ENCODE results near the gene ZNF496. TPM values are rescaled to one million over a fixed set of nuclear protein-coding genes. Genes with fewer than 3 reads are reported as not detected.

Gene ZNF496
- total and polyA plus RNA-seq, 2 of the 13 experiments (the other 11 are each of a cell fraction or from before 2014, with no cell fraction given): 14.8 to 18.6 TPM

DNA sequence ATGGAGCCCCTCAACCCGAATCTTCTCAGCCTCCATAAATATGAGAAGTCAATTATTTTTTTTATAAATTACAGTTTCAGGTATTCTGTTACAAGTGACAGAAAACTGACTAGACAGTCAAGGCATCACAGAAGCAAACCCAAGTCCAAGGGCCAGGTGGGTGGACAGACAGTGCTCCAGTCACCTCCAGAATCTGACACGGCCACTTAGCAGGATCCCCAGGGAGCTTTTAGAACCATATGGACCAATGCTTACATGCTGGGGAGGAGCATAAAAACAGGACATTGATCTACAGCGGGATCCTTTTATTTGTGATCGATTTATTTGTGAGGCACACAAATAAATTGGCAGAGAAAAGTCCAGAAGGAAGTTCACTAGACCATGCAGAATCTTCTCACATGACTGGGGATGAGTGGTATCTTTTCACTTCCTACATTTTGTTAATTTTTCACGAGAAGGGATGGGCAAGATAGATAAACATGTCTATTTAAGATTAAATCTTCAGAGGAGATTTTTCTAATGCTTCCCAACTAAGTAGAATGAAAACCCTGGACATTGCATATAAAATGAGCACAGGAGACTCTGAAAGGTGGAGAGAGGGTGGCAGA, 15.0 kb downstream of the ZNF496 start:
- Histone ChIP-seq H3K4me2 (ENCODE audit: low read depth, low read length) (no peak overlapping the region), H2AFZ (ENCODE audit: low read length) (no peak overlapping the region), H3K4me3 (replicated peaks in 1 of 3; ENCODE audit: insufficient read depth in 1 of 3, low read depth in 2 of 3, low read length in 3 of 3) (no peak overlapping the region), H4K20me1 (ENCODE audit: insufficient read depth, low read length) (no peaks in the 10 kb centered on the region), H3K9ac (ENCODE audit: insufficient read depth, low read depth, low read length) (no peak overlapping the region), H3K36me3 (replicated peaks in 1 of 2; ENCODE audit: control insufficient read depth in 1 of 2, insufficient read depth in 2 of 2, low read length in 2 of 2) (peaks cover 2 to 56% of the 10 kb centered on the region in 2 experiments; a peak in 4 of 5 replicates), H3K9me3 (ENCODE audit: low read length) (no peaks in the 10 kb centered on the region), H3K4me1 (ENCODE audit: insufficient read depth, low read length) (no peaks in the 10 kb centered on the region), H3K27ac (ENCODE audit: extremely low read length, insufficient read depth, low read length) (no peak overlapping the region), H3K79me2 (ENCODE audit: insufficient read depth, low read length) (no peaks in the 10 kb centered on the region), H3K27me3 (ENCODE audit: control insufficient read depth in 1 of 2, insufficient read depth in 2 of 2, low read length in 2 of 2) (no peaks in the 10 kb centered on the region)
- in situ Hi-C loops (cut with HindIII; ENCODE audit: extremely low pct_ligation_motif_present, low pct_unique_long_range_greater_than_20kb): no loop called here
- DNase-seq (ENCODE audit: low spot score): no peak
- FAIRE-seq: no peak
- TF ChIP-seq NFKBIZ (CRISPR knock-in tag; IDR thresholded peaks at IDR 0.05) (no peak), RFX3 (CRISPR knock-in tag; IDR thresholded peaks at IDR 0.05) (no peak), ZNF224 (CRISPR knock-in tag; IDR thresholded peaks at IDR 0.05) (no peak), SALL1 (CRISPR knock-in tag; IDR thresholded peaks at IDR 0.05) (no peak), ZNF75D (CRISPR knock-in tag; IDR thresholded peaks at IDR 0.05; ENCODE audit: borderline replicate concordance) (no peak), REPIN1 (CRISPR knock-in tag; IDR thresholded peaks at IDR 0.05; ENCODE audit: borderline replicate concordance, low read depth) (no peak)
- TF ChIP-seq, protein P1, sequence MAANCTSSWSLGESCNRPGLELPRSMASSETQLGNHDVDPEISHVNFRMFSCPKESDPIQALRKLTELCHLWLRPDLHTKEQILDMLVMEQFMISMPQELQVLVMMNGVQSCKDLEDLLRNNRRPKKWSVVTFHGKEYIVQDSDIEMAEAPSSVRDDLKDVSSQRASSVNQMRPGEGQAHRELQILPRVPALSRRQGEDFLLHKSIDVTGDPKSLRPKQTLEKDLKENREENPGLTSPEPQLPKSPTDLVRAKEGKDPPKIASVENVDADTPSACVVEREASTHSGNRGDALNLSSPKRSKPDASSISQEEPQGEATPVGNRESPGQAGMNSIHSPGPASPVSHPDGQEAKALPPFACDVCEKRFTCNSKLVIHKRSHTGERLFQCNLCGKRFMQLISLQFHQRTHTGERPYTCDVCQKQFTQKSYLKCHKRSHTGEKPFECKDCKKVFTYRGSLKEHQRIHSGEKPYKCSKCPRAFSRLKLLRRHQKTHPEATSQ (CRISPR knock-in tag; IDR thresholded peaks at IDR 0.05; ENCODE audit: borderline replicate concordance): no peak
- TF ChIP-seq, protein P2, sequence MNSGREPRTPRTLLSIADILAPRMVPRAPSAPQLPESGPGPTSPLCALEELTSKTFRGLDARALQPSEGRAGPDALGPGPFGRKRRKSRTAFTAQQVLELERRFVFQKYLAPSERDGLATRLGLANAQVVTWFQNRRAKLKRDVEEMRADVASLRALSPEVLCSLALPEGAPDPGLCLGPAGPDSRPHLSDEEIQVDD (CRISPR knock-in tag; IDR thresholded peaks at IDR 0.05; ENCODE audit: borderline replicate concordance): no peak
- ChIA-PET POLR2A (no interaction called here), CTCF (ENCODE audit: low intra/inter-chr PET ratio, low total read pairs) (no interaction called here)
- 99% methylated on average over 5 of the region's 5 CpGs for WGBS (ENCODE audit: low lambda C conversion rate)
- intact Hi-C loops (cut with micrococcal nuclease; ENCODE audit: unreplicated experiment): no loop called here
- BruUV-seq (replicated peaks): no TSS peak
- ATAC-seq: no peak
